Transverse colon (tissue), 3 donors: ENCODE measurements around the gene C16orf96.

Experiments used
- CTCF ChIP-seq, 5 experiments: fragments of 200-600 bp in 3 of 5; fragments of 450-650 bp in 2 of 5; sonication (generic) in 3 of 5; IDR thresholded peaks; 1 replicate in 2 of 5; 2 replicates in 3 of 5; pipeline ENCODE4 v1.5.1; 2016 to 2017; ENCODE audit warnings: antibody characterized with exemption in 5 of 5, inconsistent platforms in 3 of 5, mild to moderate bottlenecking in 2 of 5, moderate library complexity in 1 of 5
- EP300 ChIP-seq: sonication (generic); formaldehyde crosslinking; IDR thresholded peaks from one replicate; pipeline ENCODE4 v1.6.1; 2017; ENCODE audit warnings: antibody characterized with exemption, low read depth
- POLR2A ChIP-seq: fragments of 450-650 bp; IDR thresholded peaks from one replicate; pipeline ENCODE4 v1.6.1; 2016; ENCODE audit warnings: antibody characterized with exemption, mild to moderate bottlenecking, moderate library complexity

- TF ChIP-seq CTCF (IDR thresholded peaks at IDR 0.05) (no peak), POLR2A (no peak), EP300 (no peak)
Observed at GRCh38 chr16:4550591-4550990, 5.5 kb upstream of the C16orf96 start.
